ENCODE data around the gene PPM1F.
"Not testable (repeated sequence)": the region's sequence is repeated elsewhere in the genome, so short reads cannot be mapped to it uniquely, and the experiment has no call there.

Gene PPM1F

DNA sequence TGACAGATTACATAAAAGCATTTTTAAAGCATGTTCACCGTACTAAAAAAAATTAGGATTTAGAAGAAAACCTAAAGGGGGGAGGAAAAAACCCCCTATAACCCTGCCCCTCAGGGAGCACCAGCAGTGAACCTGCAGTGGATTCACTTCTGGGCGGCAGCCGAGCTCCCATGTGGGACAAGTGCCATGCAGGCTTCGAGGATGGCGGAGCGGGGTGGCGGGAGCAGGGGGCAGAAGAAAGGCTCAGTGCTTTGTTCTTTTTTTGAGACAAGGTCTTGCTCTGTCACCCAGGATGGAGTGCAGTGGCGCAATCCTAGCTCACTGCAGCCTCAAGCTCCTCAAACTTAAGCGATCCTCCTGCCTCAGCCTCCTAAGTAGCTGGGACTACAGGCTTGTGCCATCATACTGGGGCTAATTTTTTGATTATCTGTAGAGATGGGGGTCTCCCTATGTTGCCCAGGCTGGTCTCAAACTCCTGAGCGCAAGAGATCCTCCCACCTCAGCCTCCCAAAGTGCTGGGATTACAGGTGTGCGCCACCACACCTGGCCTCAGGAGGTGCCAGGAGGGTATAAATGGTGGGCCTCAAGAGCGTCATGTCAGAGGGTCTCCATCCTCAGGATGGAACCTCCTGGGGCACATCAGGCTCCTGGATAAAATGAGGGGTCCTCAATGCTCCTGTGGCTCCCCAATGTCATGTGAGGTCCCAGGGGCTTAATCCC lies 34.0 kb downstream of the PPM1F start:
- DNase-seq: no peak

DNA sequence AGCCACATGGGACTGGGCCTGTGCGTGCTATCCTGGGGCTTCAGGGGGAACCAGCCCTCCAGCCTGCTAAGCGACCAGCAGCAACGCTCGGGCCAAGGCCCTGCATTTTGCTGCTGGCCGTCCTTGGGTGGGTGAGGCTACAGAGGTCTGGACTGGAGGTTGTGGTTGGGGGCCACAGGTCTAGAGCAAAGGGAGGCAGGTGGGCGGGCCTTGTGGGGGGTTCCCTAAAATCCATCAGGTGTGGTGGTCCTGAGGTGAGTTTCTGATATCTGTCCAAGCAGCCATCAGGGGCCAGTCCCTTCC lies 34.7 kb downstream of the PPM1F start:
- DNase-seq: no peak

DNA sequence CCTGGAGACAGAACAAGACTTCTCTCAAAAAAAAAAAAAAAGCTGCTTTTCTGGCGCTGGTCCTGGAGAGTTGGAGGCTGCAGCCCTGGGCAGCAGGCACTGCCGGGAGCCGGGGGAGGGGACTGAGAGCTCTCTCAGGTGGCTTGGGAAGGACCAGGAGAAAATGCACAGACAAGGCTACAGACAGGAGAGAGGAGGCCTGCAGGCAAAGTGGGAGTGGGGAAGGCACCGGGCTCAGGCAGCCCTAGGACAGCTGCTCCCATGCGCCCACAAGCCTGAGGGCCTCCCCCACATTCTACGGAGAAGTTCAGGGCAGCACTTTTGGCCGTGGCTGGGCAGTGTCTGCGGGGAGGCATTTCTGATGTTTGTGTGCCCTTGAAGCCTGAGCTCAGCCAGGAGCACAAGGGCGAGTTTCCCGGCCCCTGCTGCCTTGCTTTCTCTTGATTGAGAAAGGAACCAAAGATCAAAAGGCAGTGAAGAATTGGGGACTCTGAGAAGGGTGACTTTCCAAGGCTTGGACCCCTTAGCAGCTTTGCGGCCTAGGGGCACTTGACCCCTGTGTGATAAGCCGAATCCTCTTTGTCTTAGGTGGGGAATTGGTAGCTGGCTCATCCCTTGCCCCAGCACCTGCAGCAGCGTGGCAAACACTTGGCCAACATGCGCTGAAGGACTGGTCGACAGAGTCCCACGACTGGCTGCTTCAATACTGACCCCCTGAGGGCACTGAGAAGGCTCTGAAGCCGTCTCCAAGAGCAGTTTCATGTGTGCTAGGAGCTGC lies 35.3 kb downstream of the PPM1F start:
- peak; percentile 3 for DNase-seq

DNA sequence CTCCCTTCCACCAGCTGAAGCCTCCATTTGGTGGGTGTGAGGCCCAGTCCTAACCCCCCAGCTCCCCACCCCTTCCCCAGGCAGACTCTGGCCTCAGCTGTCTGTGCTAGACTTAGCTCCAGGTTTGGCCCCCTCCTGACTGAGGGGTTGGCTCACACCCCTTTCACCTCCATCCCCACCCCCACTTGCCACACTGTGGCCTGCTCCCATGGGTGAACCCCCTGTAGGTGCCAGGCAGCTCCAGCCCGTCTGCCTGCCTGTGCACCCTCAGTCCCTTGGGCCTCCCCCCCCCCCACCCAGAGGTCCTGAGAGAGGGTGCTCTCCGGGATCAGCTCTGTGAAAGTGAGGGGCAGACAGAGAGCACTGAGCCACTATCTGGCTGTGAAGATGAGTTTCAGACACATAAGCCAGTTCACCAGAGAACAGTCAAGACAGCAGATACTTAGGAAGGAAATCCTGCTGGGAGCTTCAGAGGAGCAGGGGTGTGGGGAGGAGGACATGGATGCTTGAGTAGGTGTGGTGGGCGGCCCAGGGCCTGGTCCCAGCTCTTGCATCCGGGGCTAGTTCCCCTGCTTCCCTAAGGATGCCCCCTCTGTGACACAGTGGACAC lies 36.2 kb downstream of the PPM1F start:
- no peak for DNase-seq

DNA sequence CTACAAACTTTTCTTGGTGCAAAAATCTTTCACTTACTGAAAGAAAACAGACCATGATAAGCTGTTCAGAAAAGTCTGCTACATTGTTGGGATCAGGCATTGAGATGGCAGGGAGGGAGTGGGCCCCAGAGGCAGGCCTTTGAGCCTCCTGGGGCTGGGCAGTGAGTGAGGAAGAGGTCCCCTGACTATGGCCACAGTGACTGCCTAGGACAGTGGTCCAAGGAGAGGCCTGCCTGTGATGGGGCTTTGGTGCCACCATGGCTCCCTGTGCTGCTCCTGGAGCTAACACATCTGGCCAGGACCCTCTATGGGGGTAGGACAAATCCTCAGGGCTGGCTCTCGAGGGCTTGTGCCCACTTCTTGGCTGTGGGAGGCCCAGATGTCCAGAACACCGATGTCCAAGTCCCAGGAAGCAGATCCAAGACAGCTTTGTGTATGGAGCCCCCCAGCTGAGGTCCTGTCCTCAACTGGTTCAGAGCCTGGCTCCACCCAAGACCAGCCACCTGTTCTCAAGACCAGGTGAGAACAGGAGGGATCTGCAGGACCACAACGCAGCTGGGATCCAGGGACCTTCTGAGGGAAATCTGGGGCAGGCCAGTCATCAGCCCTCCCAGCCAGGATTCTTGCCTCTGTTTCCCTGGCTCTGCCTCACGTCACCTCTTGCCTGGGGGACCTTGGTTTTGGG lies 36.9 kb downstream of the PPM1F start:
- no peak for DNase-seq

DNA sequence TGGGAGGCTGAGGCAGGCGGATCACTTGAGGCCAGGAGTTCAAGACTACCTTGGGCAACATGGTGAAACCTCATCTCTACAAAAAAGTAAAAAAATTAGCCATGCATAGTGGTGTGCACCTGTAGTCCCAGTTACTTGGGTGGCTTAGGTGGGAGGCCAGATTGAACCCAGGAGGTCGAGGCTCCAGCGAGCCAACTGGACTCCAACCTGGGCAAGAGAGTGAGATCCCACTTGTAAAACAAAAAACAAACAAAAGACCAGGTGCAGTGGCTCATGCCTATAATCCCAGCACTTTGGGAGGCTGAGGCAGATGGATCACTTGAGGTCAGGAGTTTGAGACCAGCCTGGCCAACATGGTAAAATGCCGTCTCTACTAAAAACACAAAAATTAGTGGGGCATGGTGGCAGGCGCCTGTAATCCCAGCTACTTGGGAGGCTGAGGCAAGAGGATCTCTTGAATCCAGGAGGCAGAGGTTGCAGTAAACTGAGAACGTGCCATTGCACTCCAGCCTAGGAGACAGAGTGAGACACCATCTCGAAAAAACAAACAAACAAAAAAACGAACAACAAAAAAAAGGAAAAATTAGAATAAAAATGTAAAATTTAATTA lies 38.5 kb downstream of the PPM1F start:
- DNase-seq: not testable (repeated sequence)

DNA sequence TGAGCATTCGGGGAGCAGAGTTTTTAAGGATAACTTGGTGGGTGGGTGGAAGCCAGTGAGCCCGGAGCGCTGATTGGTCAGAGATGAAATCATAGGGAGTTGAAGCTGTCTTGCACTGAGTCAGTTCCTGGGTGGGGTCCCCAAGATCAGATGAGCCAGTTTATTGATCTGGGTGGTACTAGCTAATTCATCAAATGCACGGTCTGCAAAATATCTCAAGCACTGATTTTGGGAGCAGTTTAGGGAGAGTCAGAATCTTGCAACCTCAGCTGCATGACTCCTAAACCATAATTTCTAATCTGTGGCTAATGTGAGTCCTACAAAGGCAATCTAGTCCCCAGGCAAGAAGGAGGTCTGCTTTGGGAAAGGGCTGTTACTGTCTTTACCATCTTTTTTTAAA lies 42.3 kb downstream of the PPM1F start:
- DNase-seq: not testable (repeated sequence)

DNA sequence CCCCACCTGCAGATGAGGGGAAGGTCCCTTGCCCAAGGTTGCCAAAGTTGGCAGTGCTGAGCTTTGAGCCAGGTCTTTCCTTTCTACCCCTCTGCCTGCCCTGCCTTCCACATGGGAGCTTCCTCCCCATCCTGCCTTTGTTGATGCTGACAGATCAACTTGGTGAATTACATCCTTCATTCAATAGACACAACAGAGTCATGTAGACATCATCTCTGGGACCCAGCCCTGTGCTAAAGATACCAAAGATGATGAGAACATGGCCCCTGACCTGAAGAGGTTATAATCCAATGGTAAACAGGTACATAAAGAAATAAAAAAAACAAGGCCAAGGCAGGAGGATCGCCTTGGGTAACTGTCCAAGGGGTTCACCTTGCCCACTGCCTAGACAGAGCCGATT lies 42.8 kb downstream of the PPM1F start:
- DNase-seq: no peak

DNA sequence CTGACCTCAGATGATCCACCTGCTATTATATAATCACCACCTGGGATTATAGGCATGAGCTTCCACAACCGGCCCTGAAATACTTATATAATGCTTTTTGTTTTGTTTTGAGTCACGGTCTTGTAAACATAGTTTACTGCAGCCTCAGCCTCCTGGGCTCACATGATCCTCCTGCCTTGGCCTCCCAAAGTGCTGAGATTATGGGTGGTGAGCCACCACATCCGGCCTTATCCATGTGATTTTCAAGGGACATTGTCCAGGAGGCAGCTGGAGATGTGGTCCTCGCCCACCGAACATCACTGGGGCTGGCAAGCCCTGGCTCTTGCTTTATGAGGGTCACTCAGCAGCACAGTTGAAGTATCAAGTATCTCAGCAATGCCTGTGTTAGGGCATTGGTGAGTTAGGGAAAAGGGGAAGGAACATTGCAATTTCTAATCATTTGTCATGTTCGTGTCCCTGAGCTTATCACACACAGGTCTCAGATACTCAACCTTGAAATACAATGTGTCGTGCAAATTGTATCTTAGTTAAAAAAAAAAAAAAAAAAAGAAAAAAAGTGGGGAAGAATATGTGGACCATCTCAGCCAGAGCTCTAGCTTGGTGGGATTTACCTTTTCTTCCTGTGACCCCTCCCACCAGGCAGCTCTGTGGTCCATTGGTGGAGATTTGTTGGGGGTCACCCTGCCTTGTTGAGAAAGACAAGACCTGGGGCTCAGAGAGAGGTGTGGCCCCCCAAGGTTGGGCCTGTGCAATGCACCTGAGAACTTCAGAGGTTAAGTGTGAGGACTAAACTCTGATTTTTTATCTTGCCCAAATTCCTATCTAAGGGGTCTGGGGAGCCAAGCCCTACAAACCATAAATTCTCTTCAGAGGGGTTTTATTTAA lies 44.8 kb downstream of the PPM1F start:
- no peak for DNase-seq

DNA sequence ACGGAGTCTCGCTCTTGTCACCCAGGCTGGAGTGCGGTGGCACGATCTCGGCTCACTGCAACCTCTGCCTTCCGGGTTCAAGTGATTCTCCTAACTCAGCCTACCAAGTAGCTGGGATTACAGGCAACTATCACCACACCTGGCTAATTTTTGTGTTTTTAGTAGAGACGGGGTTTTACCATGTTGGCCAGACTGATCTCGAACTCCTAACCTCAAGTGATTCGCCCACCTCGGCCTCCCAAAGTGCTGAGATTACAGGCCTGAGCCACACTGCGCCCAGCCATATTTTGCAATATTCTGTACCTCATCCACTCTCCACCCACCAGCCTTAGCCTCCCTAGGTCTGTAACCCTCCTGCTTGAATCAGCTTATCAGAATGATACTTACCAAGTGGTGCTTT lies 47.4 kb downstream of the PPM1F start:
- DNase-seq: not testable (repeated sequence)

DNA sequence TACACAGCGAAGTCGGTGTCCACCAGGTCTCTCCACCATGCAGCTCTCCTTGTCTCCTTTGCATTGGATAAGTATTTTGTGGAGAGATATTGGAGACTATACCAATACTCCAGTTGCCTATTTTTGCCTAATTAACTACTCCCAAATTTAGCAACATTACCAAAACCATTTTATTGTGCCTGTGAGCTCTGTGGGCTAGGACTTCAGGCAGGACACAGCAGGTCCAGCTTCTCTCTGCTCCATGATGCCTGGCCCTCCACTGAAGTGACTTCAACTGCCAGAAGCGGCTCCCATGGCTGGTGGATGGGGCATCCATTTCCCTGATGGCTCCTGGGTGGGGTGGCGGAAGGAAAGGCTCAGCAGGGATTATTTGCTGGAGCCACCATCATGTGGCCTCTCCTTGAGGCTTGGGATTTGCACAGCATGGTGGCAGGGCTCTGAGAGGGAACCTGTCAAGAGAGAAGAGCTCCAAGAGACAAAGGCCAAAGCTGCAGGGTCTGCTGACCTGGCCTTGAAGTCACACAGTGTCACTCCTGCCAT lies 48.3 kb downstream of the PPM1F start:
- no peak for DNase-seq

DNA sequence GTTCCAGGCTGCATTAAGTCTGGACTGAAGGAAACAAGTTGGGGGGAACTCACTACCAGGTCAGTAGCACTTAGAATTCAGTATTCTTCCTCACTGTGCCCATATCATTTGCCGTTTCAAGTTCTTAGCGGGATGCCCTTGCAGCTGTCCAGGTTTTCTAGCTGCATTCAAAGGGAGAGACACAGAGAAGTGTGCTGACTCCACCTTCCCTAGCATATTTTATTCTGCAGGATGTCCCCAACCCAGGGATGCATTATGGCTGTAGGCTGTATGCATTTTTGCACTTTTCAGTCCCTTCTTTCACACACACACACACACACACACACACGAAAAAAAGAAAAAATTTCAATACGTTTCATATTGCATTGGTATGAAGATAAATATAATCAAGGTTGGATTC lies 49.4 kb downstream of the PPM1F start:
- no peak for DNase-seq

DNA sequence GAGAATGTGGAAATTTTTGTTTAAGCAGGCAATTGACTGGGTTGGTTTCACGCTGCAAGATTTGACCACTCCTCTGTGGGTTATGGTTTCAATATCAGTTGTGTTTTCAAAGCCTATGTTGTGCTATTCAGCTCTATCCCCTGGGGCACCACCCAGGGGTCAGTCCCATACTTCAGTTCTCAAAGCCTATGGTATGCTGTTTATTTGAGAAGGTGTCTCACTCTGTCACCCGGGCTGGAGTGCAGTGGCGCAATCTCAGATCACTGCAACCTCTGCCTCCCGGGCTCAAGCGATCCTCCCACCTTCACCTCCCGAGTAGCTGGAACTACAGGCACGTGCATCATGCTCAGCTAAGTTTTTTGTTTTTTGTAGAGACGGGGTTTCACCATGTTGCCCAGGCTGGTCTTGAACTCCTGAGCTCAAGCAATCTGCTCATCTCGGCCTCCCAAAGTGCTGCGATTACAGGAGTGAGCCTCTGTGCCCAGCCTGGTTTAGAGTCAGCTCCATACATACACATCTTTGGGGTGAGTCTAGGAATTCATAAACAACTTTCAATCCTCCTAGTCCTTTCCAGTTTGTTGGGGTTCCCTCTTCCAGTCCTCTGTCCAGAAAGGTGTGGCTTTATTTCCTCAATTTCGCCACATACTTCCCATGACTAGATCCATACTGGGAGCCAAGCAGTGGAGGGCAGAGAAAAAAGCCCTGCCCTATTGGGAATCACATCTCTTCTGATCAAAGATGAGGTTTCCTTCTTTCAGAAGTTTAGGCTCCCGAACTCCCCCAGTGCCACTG lies 50.2 kb downstream of the PPM1F start:
- DNase-seq: no peak

DNA sequence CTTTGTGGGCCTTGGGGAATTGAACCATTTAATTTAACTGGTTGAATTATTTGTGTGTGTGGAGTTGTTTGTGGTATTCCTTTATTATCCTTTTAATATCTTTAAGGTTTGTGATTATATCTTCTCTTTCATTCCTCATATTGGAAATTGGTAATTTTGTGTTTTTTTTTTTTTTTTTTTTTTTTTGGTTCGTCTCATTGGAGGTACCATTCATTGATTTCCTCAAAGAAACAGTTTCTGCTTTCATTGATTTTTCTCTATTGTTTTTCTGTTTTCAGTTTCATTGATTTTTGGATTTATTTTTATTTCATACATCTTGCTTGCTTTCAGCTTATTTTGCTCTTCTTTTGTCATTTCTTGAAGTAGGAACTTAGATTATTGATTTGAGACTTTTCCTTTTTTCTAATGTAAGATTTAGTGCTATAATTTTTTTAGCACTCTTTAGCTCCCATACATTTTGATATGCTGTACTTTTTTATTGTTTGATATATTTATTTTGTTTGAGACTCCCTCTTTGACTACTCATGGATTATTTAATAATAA lies 54.2 kb downstream of the PPM1F start:
- DNase-seq: no peak

DNA sequence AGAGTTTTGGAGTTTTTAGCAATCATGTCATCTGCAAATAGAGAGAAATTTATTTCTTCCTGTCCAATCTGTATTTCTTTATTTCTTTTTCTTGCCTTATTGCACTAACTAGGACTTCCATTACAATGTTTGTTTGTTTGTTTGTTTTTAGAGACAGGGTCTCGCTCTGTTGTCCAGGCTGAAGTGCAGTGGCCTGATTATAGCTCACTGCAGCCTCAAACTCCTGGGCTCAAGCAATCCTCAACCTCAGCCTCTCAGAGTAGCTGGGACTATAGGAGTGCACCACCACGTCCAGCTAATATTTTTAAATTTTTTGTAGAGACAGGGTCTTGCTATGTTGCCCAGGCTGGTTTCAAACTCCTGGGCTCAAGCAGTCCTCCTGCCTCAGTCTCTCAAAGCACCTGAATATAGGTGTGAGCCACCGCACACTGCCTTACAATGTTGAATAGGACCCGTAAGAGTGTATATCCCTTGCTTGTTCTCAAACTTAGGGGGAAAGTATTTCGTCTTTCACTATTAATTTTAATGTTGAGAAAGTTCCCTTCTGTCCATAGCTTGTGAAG lies 55.6 kb downstream of the PPM1F start:
- DNase-seq: no peak

DNA sequence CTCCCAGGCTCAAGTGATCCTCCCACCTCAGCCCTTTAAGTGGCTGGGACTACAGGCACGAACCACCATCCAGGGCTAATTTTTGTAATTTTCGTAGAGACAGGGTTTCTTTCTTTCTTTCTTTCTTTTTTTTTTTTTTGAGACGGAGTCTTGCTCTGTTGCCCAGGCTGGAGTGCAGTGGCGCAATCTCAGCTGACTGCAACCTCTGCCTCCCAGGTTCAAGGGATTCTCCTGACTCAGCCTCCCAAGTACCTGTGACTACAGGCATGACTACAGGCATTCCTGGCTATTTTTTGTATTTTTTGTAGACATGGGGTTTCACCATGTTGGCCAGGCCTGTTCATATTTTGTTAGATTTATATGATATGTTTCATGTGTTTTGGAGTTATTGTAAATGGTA lies 56.4 kb downstream of the PPM1F start:
- DNase-seq: not testable (repeated sequence)

DNA sequence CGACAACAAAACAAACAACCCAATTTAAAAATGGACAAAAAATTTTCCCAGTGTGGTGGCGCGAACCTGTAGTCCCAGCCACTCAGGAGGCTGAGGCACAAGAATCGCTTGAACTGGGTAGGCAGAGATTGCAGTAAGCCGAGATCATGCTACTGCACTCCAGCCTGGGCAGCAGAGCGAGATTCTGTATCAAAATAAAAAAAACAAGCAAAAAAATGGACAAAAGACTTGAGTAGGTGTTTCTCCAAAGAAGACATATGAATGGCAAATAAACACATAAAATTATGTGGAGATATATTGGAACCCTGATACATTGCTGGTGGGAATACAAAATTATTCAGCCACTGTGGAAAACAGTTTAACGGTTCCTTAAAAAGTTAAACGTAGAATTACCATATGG lies 57.8 kb downstream of the PPM1F start:
- DNase-seq: no peak

DNA sequence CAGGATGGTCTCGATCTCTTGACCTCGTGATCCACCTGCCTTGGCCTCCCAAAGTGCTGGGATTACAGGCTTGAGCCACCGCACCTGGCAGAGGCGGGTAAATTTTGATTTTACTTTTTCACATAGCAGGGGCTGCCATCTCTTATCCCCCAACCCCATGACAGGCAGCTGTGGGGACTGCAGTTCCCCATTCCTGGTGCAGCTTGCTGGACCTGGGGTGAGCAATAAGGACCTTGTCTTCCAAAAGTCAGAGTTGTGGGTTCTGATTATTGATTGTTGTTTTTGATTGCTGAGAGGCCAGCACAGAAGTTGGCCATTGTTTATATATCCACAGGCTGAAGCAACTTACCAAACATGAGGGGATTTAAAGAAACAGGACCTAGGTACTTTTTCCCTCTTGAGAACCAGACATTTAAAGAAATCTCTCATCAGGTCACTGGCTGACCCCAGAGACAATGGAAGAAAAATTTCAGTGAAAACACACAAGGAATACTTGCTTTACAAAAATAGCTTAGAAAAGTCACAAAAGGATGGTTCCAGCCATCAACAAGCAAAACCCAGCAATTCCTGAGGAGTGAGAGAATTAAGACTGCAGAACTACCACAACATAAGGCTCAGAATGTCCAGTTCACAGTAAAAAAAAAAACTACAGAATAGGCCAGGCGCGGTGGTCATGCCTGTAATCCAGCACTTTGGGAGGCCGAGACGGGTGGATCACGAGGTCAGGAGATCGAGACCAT lies 63.2 kb downstream of the PPM1F start:
- DNase-seq: no peak

DNA sequence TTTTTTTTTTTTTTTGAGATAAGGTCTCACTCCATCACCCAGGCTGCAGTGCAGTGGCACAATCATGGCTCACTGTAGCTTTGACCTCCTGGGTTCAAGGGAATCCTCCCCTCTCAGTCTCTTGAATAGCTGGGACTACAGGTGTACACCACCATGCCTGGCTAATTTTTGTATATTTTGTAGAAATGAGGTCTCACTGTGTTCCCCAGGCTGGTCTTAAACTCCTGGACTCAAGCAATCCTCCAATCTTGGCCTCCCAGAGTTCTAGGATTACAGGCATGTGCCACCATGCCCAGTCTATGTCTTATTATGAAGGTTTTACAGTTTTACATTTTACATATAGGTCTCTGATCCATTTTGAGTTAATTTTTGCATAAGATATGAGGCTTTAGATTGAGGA lies 64.8 kb downstream of the PPM1F start:
- no peak for DNase-seq

DNA sequence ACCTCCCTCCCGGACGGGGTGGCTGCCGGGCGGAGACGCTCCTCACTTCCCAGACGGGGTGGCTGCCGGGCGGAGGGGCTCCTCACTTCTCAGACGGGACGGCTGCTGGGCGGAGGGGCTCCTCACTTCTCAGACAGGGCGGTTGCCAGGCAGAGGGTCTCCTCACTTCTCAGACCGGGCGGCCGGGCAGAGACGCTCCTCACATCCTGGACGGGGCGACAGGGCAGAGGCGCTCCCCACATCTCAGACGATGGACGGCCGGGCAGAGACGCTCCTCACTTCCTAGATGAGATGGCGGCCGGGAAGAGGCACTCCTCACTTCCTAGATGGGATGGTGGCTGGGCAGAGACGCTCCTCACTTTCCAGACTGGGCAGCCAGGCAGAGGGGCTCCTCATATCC lies 68.7 kb downstream of the PPM1F start:
- DNase-seq: not testable (repeated sequence)
